GM19452 (cell line): Measurements from ENCODE around the gene ZBTB20.

Experiments used
- ATAC-seq: cut with Tn5 transposase; IDR thresholded peaks from one replicate; pipeline ENCODE4 v1.9.1; 2021; ENCODE audit not compliant: unreplicated experiment

ZBTB20 gene

DNA sequence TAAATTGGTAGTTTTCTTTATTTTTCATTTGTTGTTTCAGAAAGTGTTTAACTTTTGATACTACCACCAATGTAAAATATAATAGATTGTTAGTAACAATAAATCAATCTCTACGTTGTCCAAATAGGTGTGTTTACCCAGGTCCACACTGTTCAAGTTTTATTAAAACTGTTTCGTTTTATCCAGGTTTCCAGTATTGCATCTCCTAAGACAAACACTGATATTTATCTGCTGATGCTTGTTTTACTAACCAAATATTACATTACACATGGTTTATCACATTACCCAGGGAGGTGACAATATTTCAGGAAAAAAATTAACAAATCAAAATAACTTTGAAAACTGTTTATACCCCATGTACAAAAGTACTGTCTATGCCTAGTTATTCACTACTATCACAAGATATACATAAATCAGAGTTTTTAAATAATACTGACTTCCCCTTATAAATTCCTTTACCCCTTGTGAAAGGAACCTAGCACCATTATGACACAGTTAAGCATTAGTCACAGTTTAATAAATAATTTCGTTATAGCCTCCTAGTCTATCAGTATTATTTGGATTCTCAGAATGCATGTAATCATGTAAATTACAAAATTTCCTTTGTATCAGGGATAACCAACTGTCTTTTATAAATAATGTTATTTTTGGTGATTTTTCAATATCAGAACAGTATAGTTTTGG, 205.3 kb downstream of the ZBTB20 start:
- ATAC-seq: no peak

- no peak for ATAC-seq
Measured at GRCh38 chr3:114939920-114940319, 207.2 kb downstream of the ZBTB20 start.

GRCh38 chr3:114933407-114933806, 213.7 kb downstream of the ZBTB20 start:
- no peak for ATAC-seq

DNA sequence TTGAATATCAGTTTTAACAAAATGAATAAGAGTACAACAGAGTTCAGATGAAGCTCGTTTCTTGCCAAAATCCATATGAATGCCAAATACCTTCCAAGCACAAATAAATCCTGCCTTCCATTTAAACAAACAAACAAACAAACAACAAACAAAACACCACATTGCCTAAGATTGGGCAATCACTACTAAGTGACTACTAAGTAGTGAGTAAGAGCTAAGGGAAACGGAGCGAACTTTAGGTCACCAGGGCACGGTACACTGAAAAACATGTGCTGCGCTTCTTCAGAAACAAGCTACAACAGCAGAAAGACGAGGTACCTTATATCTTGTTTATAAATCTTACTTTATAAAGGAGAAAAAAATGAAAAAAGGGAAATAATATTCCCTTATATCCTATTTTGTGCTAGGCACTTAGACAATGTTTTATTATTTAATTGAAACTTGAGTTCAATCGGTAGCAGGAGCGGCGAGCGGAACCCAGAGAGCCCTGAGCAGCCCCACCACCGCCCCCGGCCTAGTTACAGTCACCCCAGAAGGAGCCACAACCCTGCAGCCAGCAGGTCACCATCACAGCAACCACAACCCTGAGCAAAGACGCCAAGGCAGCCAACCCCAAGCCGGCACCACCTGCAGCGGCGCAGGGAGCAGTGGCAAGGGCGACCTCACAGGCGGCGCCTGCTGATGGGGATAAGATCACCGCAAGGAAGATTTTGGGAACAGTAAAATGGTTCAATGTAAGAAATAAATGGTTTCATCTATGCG, 216.9 kb downstream of the ZBTB20 start:
- ATAC-seq: no peak

DNA sequence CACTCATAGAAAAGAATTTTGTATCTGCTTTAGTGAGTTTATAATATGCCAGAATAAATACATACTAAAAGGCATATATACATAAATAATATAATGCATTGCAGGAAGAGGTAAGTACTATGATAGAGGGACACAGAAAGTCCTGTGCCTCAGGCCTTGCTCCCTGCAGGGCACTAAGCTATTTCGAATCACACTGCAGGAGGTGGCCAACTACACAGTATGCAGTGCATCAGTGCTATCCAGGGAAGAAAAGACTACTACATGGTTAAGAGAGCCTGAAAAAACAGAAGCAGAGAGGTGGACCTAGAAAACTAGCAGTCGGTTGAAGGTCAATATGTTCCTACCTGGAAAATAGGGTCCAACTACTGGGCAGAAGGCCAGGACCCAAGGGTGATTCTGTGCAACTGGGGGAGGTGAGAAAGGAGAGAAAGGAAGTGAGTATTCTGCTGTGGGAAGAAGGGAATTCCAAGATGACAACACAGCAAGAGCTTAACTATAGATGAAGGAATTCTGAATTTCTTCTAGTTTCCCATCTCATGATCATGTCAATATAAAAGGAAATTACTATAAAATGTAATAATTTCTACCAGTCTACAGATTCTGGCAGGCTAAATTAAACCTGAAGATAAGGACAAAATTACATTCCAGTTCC, 218.0 kb downstream of the ZBTB20 start:
- ATAC-seq: no peak

DNA sequence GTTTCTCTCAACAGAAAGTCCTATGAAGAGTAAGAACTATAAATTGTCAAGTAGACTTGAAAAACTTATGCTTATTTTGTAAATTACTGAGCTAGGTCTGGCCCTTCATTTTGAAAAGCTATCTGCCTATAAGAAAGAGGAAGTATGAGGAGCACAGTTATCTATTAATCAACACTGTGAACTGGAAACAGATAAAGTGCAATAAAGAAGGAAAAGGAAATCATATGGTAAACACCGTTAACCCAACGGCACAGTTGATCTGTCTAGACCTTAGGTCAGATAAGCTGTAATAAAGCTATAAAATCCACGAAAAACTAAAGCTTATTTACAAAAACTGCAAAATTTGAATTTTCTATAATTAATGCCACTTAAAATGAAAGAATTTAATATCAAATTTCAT, 242.5 kb downstream of the ZBTB20 start:
- no peak for ATAC-seq

- ATAC-seq: no peak
Measured at GRCh38 chr3:114903213-114903612, 243.9 kb downstream of the ZBTB20 start.

GRCh38 chr3:114902691-114903101, 244.4 kb downstream of the ZBTB20 start:
- ATAC-seq: no peak

DNA sequence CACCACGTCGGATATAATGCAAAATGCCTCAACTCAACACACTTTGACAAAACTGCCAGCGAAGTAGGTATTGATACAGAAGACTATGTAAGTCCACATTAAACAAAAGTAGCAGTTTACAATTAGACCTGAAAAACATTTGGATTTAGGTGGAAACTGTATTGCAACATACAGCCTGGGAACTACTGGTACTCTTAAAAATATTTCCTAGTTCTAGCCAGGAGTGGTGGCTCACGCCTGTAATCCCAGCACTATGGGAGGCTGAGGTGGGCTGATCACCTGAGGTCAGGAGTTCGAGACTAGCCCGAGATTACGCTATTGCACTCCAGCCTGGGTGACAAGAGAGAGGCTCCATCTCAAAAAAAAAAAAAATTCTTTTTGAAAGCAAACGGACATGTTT, 246.2 kb downstream of the ZBTB20 start:
- no peak for ATAC-seq

- no peak for ATAC-seq
Measured at GRCh38 chr3:114899186-114899931, 247.7 kb downstream of the ZBTB20 start.

DNA sequence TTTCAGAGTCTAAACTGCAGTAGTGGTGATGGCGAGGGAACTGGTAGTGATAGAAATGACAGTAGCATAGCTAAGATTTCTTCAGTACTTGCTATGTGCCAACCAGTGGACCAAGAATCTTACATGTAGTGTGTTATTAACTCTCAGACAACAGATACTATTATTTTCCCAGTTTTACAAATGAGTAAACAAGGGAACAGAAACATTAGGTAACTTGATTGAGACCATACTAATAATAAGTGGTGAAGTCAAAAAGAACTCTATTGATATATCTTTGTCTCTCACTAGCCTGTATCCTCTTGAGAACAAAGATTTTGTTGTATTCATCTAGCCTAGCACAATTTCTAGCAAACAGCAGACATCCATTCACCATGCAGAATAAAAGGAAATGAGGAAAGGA, 250.1 kb downstream of the ZBTB20 start:
- ATAC-seq: no peak

GRCh38 chr3:114893361-114893760, 253.7 kb downstream of the ZBTB20 start:
- no peak for ATAC-seq

GRCh38 chr3:114892880-114893279, 254.2 kb downstream of the ZBTB20 start:
- ATAC-seq: no peak

DNA sequence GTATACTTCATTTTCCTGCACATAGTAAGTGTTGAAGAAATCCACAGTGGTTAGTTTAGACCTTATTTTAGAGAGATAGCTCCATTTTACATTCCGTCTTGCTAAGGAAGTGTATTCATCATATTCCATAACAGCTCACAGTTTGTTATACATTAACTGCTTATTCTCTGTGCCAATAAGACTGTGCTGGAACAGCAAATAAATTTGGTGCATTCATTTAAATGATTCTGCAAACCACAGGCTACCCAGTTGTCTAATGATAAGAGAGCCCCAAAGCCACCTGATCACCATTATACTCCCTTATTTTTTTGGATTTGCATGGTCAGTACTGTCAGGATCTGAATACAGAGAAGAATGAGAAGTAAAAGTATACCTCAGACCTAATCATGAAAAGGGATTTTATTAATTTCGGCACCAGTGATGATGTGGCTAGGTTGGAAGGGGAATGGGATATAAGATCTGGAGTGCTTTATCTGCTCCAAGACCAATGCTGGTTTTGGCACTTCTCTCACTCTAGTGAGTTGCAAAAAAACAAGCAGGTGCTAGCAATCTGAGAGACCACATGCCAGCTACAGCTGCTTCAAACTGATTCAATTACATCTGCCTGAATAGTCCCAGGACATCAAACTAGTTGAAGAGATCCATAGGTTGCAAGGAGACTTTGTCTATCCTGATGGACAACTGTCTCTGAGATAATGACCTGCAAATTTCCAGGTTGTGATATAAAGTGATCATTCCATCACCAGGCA, 254.8 kb downstream of the ZBTB20 start:
- ATAC-seq: no peak

- no peak for ATAC-seq
Measured at GRCh38 chr3:114887806-114888205, 259.3 kb downstream of the ZBTB20 start.

- no peak for ATAC-seq
Measured at GRCh38 chr3:114886905-114887304, 260.2 kb downstream of the ZBTB20 start.

- no peak for ATAC-seq
Measured at GRCh38 chr3:114884213-114884923, 262.7 kb downstream of the ZBTB20 start.

GRCh38 chr3:114880078-114880477, 267.0 kb downstream of the ZBTB20 start:
- no peak for ATAC-seq

GRCh38 chr3:114879059-114880031, 267.7 kb downstream of the ZBTB20 start:
- peak; percentile 74 for ATAC-seq
